Forelimb muscle (tissue), 1 donor: ENCODE results near the gene TCN2. TPM values are rescaled to one million over a fixed set of nuclear protein-coding genes. Genes with fewer than 3 reads are reported as not detected.

Experiments used
- polyA plus RNA-seq: library from polyadenylated mRNA; unstranded; fragments of 120-200 nt; gene quantifications from one replicate; pipeline ENCODE4 v1.2.1, GENCODE V29; 2013; ENCODE audit not compliant: insufficient read length

TCN2 gene
- polyA plus RNA-seq, 1 donor: 7.6 TPM

Other genes with a start within 250 kb of the TCN2 start
- gene RNF215, start 219.8 kb upstream of the TCN2 start, polyA plus RNA-seq: 10.5 TPM
- 2.1 TPM for gene SEC14L2, start 210.2 kb upstream of the TCN2 start, polyA plus RNA-seq
- gene MTFP1, start 181.4 kb upstream of the TCN2 start, polyA plus RNA-seq: 5.4 TPM
- 0.09 TPM for gene SEC14L3, start 135.2 kb upstream of the TCN2 start, polyA plus RNA-seq
- gene SEC14L4, start 101.5 kb upstream of the TCN2 start, polyA plus RNA-seq: 0.11 TPM
- 0.22 TPM for gene SEC14L6, start 60.4 kb upstream of the TCN2 start, polyA plus RNA-seq
- gene GAL3ST1, start 32.5 kb upstream of the TCN2 start, polyA plus RNA-seq: 6.0 TPM
- 46.2 TPM for gene PES1, start 15.3 kb upstream of the TCN2 start, polyA plus RNA-seq
- 3.5 TPM for gene SLC35E4, start 28.6 kb downstream of the TCN2 start, polyA plus RNA-seq
- 4.2 TPM for gene DUSP18, start 60.7 kb downstream of the TCN2 start, polyA plus RNA-seq
- gene OSBP2, start 87.7 kb downstream of the TCN2 start, polyA plus RNA-seq: 5.0 TPM